HG03575 (cell line): ENCODE measurements around the gene CD59.

ENCODE experiments used
- ATAC-seq: cut with Tn5 transposase; IDR thresholded peaks from one replicate; pipeline ENCODE4 v1.9.1; 2021; ENCODE audit not compliant: unreplicated experiment, insufficient number of reproducible peaks, low FRiP score; ENCODE audit errors: extremely low read depth

The CD59 gene

GRCh38 chr11:33699515-33700062, 36.6 kb downstream of the CD59 start:
- no peak for ATAC-seq

GRCh38 chr11:33698921-33699320, 37.3 kb downstream of the CD59 start:
- no peak for ATAC-seq

DNA sequence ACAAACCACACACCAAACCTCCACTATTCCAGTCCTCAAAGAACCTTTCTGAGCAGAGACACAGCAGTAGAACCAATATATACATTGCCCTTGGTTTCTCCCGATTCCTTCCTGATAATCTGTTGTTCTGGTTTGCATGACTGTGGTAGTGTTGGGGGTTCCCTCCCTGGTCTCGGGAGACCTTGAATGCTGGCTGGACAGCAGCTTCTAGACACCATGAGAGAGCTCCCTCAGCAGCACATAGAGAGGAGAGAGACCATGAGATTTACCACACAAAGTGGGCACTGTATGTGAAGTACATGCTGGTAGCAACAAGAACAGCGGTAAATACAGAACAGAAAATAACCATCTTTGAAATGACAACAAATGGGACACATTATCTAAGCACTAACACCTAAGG, 38.2 kb downstream of the CD59 start:
- ATAC-seq: no peak

DNA sequence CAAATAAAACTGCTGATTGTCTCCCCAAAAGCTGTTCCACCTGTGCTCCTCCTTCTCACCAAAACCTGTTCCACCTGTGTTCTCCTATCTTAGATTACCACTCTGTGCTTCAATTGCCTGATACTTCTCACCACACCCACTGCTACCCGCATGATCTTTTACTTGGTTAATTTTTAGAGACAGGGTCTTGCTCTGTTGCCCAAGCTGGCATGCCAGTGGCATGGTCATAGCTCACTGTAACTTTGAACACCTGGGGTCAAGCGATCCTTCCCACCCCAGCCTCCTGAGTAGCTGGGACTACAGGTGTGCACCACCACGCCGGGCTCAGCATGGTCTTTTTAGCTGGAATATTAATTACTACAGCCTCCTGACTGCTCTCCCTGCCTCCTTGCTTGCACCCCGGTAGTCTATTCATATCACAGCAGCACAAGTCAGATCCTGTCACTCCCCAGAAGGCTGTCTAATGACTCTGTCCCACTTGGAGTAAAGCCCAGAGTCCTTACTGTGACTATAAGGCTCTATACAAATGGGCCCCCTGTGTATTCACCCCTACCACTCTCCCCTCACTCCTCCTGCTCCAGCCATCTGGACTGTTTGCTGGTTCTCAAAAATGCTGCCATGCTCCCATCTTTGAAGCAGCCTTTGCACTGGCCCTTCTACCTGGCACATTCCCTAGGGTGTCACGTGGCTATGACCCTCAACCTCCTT, 39.1 kb downstream of the CD59 start:
- no peak for ATAC-seq

GRCh38 chr11:33696411-33696810, 39.8 kb downstream of the CD59 start:
- no peak for ATAC-seq

DNA sequence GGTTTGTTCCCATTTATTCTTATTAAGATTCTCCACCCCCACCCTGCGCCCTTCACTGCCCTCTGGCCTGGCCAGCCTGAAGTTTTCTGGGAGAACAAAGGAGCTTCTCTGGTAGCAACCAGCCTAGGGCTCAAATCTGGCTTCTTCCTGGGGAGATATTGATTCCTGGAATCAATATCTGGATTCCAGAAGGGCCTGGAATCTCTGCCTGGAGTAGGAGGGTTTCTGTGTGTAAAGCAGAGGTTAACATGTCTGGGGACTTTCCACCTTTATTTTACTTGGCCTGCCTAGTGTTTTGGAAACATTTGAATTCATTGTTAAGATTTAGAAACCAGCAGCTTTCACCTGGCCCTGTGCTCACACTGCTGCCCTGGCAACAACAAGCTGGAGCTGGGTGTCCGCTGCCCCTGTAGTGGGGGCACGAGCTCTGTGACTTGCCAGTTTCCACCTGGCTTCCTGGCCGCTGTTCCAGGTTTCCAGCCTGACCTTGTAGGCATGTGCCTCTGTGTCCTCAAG, 41.1 kb downstream of the CD59 start:
- no peak for ATAC-seq

DNA sequence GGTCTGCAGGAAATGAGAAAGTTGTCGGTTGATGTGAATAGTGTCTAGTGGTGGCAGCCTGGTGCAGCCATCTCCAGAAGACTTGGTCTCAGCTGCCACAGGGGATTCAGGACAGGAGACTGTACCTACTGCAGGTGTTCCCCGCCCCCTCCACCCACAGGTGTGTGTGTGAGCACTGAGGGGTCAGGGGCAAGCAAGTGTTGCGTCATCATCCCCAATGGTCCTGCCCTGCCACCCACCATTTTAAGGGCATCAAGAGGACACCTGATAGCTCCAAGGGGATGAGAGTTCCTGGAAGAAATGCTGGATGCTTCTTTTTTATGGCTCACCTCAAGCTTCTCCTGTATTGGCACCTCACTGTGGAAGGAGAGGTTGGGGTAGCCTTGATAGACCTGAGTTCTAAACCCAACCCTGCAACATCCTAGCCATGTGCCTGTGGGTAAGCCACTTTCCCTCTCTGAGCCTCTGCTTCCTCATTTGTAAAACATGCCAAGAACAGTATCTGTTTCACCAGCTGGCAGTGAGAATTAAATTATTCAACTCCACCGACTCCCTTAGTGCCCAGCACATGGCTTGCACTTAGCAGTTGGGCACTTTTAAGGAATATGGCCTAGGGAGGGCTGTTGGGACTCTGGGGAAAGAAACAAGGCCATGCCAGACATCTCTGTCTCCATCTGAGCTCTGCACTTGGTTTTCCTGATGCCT, 41.7 kb downstream of the CD59 start:
- ATAC-seq: no peak

GRCh38 chr11:33692541-33692940, 43.7 kb downstream of the CD59 start:
- ATAC-seq: no peak

DNA sequence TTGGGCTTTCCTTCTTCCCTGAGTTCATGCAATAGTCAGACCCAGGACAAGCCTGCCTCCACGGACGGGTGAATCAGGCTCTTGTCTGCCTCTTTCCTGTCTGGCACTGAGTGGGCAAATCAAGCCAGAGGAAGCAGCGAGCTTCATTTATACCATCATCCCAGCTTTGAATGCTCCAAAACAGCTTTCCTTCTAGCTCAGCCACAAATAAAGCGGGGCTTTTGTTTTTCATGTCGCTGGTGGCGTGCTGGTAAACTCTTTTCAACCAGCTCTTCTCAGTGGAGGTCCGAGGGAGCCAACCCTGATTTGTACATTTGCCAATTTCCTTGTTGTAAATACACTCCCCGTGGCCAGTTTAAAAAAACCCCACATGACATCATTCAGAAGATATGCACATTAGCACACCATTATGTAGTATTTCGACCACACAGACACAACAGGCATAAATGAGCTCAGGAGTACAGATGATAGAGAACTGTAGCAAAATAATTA, 44.2 kb downstream of the CD59 start:
- no peak for ATAC-seq

DNA sequence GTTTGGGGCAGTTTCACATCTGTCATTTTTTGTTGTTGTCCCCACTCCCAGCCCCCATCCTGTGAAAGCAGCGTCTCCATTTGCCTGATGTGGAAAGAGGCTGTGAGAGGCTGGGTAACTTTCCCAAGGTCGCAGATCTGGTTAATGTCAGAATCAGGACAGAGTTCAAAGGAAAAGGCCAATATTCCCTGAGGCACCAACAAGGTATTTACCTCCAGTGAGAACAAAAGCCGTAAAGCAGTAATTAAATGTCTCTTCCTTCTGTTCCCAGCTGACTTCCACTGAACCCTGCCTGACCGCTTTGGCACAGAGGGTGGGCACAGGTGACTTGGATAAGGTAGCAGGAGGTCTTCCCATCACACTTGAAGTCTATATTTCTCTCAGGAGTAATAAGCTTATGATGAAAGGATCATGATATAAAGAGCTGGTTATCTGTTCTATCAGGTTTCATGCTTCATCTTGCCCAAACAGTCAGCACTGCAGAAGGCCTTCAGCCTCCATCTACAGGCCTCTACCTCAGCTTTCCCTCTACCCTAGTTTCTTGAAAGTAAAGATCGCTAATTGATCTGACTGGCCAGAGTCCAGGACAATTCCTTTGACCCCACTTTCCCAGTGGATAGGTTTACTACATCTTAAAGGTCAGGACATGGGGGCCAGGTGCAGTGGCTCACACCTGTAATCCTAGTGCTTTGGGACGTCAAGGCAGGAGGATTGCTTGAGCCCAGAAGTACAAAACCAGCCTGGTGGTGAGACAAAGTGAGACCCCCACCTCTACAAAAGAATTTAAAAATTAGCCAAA, 45.0 kb downstream of the CD59 start:
- ATAC-seq: no peak

- ATAC-seq: no peak
Measured at GRCh38 chr11:33690290-33691065, 45.7 kb downstream of the CD59 start.

DNA sequence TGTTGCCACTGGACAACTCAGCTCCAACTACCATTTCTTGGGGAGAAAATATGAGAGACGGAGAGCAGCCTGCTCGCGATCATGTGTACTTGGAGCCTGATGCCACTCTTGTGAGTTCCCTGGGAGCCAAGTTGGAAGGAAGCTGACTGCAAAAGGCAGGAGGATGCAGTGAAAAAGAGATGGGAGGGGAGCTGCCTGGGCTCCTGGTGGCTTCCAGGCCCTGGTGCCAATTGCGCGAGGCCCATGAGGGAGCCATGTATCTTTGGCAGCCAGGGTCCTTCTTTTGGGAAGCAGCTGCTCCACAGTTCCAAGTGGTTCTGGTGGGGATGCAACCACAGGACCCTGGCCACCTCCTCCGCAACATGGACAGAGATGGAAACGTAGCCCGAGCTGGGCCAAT, 46.7 kb downstream of the CD59 start:
- no peak for ATAC-seq

DNA sequence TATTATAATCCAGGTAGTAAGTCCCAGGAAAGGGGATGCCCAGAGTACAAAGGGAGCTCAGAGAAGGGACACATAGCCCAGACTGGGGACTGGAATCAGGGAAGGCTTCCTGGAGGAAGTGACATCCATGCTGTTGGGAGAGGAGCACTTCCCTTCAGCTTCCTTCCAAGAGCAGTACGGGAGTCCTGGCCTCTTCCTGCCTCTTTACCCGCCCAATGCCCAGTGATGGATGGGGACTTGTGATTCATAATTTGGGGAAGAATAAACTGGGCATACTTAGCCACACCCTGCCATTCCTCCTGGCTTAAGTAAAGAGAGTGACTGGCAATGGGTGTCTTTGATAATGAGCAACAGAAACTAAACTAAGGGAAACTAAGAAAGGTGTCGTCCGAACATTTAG, 47.1 kb downstream of the CD59 start:
- ATAC-seq: no peak

GRCh38 chr11:33687733-33688479, 48.3 kb downstream of the CD59 start:
- ATAC-seq: no peak

- ATAC-seq: no peak
Measured at GRCh38 chr11:33685082-33685481, 51.1 kb downstream of the CD59 start.

GRCh38 chr11:33684003-33684706, 52.1 kb downstream of the CD59 start:
- ATAC-seq: no peak

- no peak for ATAC-seq
Measured at GRCh38 chr11:33682446-33682845, 53.8 kb downstream of the CD59 start.
